ENCODE measurements around the gene ANKS3.

Gene ANKS3

DNA sequence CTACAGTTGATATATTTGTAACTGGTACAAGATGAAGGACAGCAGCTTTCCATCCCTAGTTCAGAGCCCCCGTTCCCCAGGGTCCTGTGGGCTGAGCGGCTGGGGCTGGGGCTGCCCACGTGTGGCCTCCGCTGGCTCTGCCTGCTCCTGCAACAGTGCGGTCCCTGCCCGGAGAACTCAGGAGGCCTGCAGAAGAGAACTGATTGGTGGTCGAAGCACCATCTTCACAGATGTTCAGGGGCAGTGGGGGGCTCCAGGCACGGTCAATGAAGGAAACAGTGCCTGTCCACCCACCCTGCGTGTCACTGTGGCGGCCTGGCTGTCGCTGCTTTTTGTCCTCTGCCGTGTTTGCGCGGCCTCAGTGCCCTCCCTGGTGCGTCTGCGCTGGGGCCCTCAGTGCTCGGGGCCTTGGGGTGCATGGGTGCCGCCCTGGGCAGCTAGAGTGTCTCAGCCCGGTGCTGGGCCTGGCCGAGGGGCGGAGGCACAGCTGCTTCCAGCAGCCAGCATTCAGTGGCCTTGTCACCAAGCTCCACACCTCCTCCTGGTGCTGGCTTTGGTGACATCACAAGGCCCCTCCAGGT, 44.9 kb downstream of the ANKS3 start:
- H3K79me2 ChIP-seq (ENCODE audit: insufficient read depth, low read length): peaks cover 5% of the 10 kb centered on the region; the same call in 1 of the 2 replicates
- H3K27ac ChIP-seq (ENCODE audit: low read depth, low read length): no peak overlapping the region
- H3K9ac ChIP-seq (ENCODE audit: low read length): no peak overlapping the region
- no peaks in the 10 kb centered on the region for H3K9me3 ChIP-seq (ENCODE audit: insufficient read depth, low read length)
- H3K27me3 ChIP-seq (ENCODE audit: low read length): no peaks in the 10 kb centered on the region
- H3F3A ChIP-seq (ENCODE audit: insufficient read depth): no peaks in the 10 kb centered on the region
- H4K20me1 ChIP-seq (ENCODE audit: low read depth, low read length): no peaks in the 10 kb centered on the region
- no peaks in the 10 kb centered on the region for H3K36me3 ChIP-seq (ENCODE audit: low read length)
- no peak overlapping the region for H2AFZ ChIP-seq (ENCODE audit: low read depth, low read length, severe bottlenecking)
- H3K9me2 ChIP-seq (replicated peaks; ENCODE audit: insufficient read depth, low read length): no peaks in the 10 kb centered on the region
- TF ChIP-seq EZH2phosphoT487 (conservative IDR thresholded peaks at IDR 0.05; ENCODE audit: low read length): no peak
- TF ChIP-seq, protein P1, sequence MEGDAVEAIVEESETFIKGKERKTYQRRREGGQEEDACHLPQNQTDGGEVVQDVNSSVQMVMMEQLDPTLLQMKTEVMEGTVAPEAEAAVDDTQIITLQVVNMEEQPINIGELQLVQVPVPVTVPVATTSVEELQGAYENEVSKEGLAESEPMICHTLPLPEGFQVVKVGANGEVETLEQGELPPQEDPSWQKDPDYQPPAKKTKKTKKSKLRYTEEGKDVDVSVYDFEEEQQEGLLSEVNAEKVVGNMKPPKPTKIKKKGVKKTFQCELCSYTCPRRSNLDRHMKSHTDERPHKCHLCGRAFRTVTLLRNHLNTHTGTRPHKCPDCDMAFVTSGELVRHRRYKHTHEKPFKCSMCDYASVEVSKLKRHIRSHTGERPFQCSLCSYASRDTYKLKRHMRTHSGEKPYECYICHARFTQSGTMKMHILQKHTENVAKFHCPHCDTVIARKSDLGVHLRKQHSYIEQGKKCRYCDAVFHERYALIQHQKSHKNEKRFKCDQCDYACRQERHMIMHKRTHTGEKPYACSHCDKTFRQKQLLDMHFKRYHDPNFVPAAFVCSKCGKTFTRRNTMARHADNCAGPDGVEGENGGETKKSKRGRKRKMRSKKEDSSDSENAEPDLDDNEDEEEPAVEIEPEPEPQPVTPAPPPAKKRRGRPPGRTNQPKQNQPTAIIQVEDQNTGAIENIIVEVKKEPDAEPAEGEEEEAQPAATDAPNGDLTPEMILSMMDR (IDR thresholded peaks at IDR 0.05; ENCODE audit: insufficient read depth, low read length, poor library complexity, severe bottlenecking): no peak
- H3K4me3 ChIP-seq (ENCODE audit: insufficient read depth, low read length, poor library complexity, severe bottlenecking): no peak overlapping the region
- no peak overlapping the region for H3K4me2 ChIP-seq (ENCODE audit: low read depth, low read length, poor library complexity, severe bottlenecking)

GRCh38 chr16:4688674-4689045, 45.4 kb downstream of the ANKS3 start:
- Histone ChIP-seq H3K4me2 (ENCODE audit: low read depth, low read length, poor library complexity, severe bottlenecking) (no peak overlapping the region), H3K9me3 (ENCODE audit: insufficient read depth, low read length) (no peaks in the 10 kb centered on the region), H4K20me1 (ENCODE audit: low read depth, low read length) (no peaks in the 10 kb centered on the region), H3K27ac (ENCODE audit: low read depth, low read length) (no peak overlapping the region), H3K79me2 (ENCODE audit: insufficient read depth, low read length) (no peaks in the 10 kb centered on the region), H3K9ac (ENCODE audit: low read length) (no peak overlapping the region), H3F3A (ENCODE audit: insufficient read depth) (no peaks in the 10 kb centered on the region), H3K9me2 (replicated peaks; ENCODE audit: insufficient read depth, low read length) (no peaks in the 10 kb centered on the region), H3K36me3 (ENCODE audit: low read length) (no peaks in the 10 kb centered on the region), H3K4me3 (ENCODE audit: insufficient read depth, low read length, poor library complexity, severe bottlenecking) (no peak overlapping the region), H3K27me3 (ENCODE audit: low read length) (no peaks in the 10 kb centered on the region), H2AFZ (ENCODE audit: low read depth, low read length, severe bottlenecking) (no peak overlapping the region)
- no peak for TF ChIP-seq EZH2phosphoT487 (conservative IDR thresholded peaks at IDR 0.05; ENCODE audit: low read length)
- TF ChIP-seq, protein P1 (IDR thresholded peaks at IDR 0.05; ENCODE audit: insufficient read depth, low read length, poor library complexity, severe bottlenecking): no peak

GRCh38 chr16:4687946-4688673, 46.0 kb downstream of the ANKS3 start:
- Histone ChIP-seq H3K4me3 (ENCODE audit: insufficient read depth, low read length, poor library complexity, severe bottlenecking) (no peak overlapping the region), H3K27me3 (ENCODE audit: low read length) (no peaks in the 10 kb centered on the region), H3K4me2 (ENCODE audit: low read depth, low read length, poor library complexity, severe bottlenecking) (no peak overlapping the region), H4K20me1 (ENCODE audit: low read depth, low read length) (no peaks in the 10 kb centered on the region), H3K9me2 (replicated peaks; ENCODE audit: insufficient read depth, low read length) (no peaks in the 10 kb centered on the region), H3K9me3 (ENCODE audit: insufficient read depth, low read length) (no peaks in the 10 kb centered on the region), H3K27ac (ENCODE audit: low read depth, low read length) (no peak overlapping the region), H2AFZ (ENCODE audit: low read depth, low read length, severe bottlenecking) (no peak overlapping the region), H3F3A (ENCODE audit: insufficient read depth) (no peaks in the 10 kb centered on the region), H3K9ac (ENCODE audit: low read length) (no peak overlapping the region), H3K79me2 (ENCODE audit: insufficient read depth, low read length) (no peaks in the 10 kb centered on the region), H3K36me3 (ENCODE audit: low read length) (no peaks in the 10 kb centered on the region)
- TF ChIP-seq, protein P1 (IDR thresholded peaks at IDR 0.05; ENCODE audit: insufficient read depth, low read length, poor library complexity, severe bottlenecking): no peak
- no peak for TF ChIP-seq EZH2phosphoT487 (conservative IDR thresholded peaks at IDR 0.05; ENCODE audit: low read length)

Data from SU-DHL-6 (cell line).